AG04449 (cell line): Measurements from ENCODE around the gene TAMM41.
"Not testable (repeated sequence)": the region's sequence is repeated elsewhere in the genome, so short reads cannot be mapped to it uniquely, and the experiment has no call there.

ENCODE experiments used
- CTCF ChIA-PET: fragments of 350-600 bp; formaldehyde crosslinking; extraction: SDS; loops from one replicate; lab custom pipeline; 2021; ENCODE audit warnings: antibody characterized with exemption; lab: Yijun Ruan, JAX
- POLR2A ChIA-PET: fragments of 400-600, 350-600 bp; formaldehyde crosslinking; extraction: SDS; loops from one replicate; lab custom pipeline; 2020; ENCODE audit warnings: antibody characterized with exemption, inconsistent platforms; lab: Yijun Ruan, JAX
- DNase-seq: peaks from one replicate; pipeline ENCODE4 v3.0.0-alpha.2; 2010; ENCODE audit warnings: low read depth, low spot score
- H3K4me3 ChIP-seq: 2 replicates; pipeline ENCODE4 v1.5.1; 2011; ENCODE audit warnings: low read depth, mild to moderate bottlenecking, control low read depth, low read length
- TF ChIP-seq, protein P1 (sequence below): IDR thresholded peaks from one replicate; pipeline ENCODE4 v1.5.1; 2011; ENCODE audit warnings: mild to moderate bottlenecking, moderate library complexity, low read length, control low read depth, inconsistent platforms; ENCODE audit not compliant: insufficient read depth; ENCODE audit errors: missing control alignments

Gene TAMM41

DNA sequence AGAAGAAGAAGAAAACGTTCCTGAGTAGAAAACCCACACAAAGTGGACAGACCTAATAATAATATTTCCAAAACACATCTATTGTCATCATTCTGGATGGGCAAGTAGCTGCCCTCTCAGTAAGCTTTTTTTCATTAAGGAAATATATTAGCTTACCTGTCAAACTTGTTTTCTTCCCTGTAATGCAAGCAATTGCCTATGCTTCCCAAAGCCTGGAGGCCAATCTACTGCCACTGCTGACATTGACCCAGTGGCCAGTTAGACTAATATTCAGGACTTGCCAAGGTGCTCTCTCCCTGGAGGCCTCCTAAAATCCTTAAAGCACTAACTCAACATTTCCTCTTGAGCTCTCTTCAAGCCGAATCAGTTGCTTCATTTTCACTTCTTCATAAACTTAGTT is 86.7 kb downstream of the TAMM41 start:
- POLR2A ChIA-PET = no interaction called here
- CTCF ChIA-PET = interaction anchor here (0.8 to 1.0 kb wide), 2 partner anchors 14 to 44 kb away, joined by 3 read pairs; no protein-coding TSS in a partner anchor

DNA sequence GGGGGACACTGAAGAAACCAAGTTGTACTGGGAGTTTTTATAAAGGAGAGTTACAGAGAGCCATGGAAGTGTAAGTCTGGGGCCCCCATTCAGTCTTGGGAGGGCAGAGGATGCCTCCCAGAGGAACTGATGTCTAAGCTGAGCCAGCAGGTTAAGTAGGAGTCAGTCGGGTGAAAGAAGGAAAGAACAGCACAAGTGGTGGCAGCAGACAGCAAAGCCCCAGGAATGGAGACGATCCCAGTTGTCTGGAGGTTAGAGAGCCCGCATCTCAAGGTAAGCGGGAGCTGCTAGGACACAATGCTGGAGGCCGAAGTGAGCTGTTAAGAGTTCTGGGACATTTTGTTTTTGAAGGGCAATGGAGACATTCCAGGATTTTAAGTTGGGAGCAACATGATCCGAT is 88.8 kb downstream of the TAMM41 start:
- H3K4me3 ChIP-seq = no peak overlapping the region
- TF ChIP-seq, protein P1, sequence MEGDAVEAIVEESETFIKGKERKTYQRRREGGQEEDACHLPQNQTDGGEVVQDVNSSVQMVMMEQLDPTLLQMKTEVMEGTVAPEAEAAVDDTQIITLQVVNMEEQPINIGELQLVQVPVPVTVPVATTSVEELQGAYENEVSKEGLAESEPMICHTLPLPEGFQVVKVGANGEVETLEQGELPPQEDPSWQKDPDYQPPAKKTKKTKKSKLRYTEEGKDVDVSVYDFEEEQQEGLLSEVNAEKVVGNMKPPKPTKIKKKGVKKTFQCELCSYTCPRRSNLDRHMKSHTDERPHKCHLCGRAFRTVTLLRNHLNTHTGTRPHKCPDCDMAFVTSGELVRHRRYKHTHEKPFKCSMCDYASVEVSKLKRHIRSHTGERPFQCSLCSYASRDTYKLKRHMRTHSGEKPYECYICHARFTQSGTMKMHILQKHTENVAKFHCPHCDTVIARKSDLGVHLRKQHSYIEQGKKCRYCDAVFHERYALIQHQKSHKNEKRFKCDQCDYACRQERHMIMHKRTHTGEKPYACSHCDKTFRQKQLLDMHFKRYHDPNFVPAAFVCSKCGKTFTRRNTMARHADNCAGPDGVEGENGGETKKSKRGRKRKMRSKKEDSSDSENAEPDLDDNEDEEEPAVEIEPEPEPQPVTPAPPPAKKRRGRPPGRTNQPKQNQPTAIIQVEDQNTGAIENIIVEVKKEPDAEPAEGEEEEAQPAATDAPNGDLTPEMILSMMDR = no peak
- DNase-seq = no peak
- CTCF ChIA-PET = interaction anchor here (1.0 to 1.2 kb wide), 2 partner anchors 14 to 46 kb away, joined by 4 to 5 read pairs; no protein-coding TSS in a partner anchor
- POLR2A ChIA-PET = no interaction called here

More for the DNA sequence above, 86.7 kb downstream of the TAMM41 start:
- DNase-seq = no peak
- no peak overlapping the region for H3K4me3 ChIP-seq
- TF ChIP-seq, protein P1 = no peak

DNA sequence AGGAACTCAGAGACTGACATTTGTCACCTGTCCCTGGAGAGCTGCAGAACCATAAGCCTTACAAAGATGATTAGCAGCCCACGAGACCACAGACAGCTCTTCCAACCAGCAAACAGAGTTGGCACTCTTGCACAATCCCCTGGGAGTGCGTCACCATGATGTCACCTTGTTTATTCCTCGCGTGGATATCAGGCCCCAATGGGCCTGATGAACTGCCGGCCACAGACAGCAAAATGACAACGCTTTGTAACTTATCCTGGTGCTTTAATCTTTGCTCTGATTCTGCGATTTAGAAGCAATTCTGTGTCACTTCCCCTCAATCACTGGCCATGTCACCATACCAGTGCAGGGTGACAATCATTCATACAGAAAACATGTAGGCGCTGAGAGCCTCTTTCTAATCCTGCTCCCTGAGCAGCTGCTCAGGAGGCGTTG is 89.2 kb downstream of the TAMM41 start:
- ChIA-PET POLR2A (no interaction called here), CTCF (interaction anchor here (1.0 to 1.2 kb wide), 2 partner anchors 14 to 47 kb away, joined by 4 to 5 read pairs; no protein-coding TSS in a partner anchor)
- TF ChIP-seq, protein P1 = no peak
- no peak overlapping the region for H3K4me3 ChIP-seq
- no peak for DNase-seq

DNA sequence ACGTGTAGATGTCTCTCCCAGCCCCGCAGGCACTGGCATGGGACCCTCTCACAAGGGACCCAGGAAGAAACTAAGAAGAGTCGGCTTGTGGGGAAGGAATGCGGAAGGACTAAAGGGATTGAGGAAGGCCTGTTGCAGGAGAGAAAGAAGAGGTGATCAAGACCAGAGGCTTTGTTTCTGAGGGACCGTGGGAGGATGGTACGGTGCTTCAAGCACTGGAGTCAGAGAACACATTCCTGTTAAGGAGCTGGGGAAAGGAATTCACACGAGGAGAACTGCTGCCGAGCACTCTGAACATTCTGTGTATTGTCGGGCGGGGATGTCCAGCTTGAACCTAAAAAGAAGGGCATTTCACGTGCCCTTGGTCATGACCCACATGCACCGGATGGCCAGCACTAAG is 91.4 kb downstream of the TAMM41 start:
- no peak overlapping the region for H3K4me3 ChIP-seq
- DNase-seq = no peak
- POLR2A ChIA-PET = no interaction called here
- TF ChIP-seq, protein P1 = no peak
- CTCF ChIA-PET = no interaction called here

DNA sequence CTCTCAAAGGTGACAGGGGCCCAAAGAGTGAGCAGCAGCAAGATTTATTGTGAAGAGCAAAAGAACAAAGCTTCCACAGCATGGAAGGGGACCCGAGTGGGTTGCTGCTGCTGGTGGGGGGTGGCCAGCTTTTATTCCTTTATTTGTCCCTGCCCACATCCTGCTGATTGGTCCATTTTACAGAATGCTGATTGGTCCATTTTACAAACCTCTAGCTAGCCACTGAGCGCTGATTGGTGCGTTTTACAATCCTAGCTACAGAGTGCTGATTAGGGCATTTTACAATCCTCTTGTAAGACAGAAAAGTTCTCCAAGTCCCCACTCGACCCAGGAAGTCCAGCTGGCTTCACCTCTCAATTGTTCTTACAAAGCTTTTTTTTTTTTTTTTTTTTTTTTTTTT is 94.4 kb downstream of the TAMM41 start:
- DNase-seq, H3K4me3 ChIP-seq: not testable (repeated sequence)
- ChIA-PET CTCF (interaction anchor here (0.9 to 1.3 kb wide), 2 partner anchors 13 to 597 kb away, joined by 3 read pairs; no protein-coding TSS in a partner anchor), POLR2A (interaction anchor here (0.7 kb wide), 1 partner anchor 74 kb away, joined by 3 read pairs; no protein-coding TSS in a partner anchor)

DNA sequence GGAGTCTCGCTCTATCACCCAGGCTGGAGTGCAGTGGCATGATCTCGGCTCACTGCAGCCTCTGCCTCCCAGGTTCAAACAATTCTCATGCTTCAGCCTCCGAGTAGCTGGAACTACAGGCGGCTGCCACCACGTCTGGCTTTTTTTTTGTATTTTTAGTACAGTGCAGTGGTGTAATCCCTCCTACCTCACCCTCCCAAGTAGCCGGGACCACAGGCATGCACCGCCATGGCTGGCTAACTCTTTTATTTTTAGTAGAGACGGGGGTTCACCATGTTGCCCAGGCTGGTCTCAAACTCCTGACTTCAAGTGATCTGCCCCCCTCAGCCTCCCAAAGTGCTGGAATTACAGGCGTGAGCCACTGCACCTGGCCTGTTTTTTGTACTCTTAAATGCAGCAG is 98.4 kb downstream of the TAMM41 start:
- POLR2A ChIA-PET, H3K4me3 ChIP-seq, DNase-seq, CTCF ChIA-PET: not testable (repeated sequence)
